ENCODE results near the gene CREM. TPM values are rescaled to one million over a fixed set of nuclear protein-coding genes. Genes with fewer than 3 reads are reported as not detected.

The CREM gene
- total and polyA plus RNA-seq, 2 donors, result 45.7 to 49.3 TPM

DNA sequence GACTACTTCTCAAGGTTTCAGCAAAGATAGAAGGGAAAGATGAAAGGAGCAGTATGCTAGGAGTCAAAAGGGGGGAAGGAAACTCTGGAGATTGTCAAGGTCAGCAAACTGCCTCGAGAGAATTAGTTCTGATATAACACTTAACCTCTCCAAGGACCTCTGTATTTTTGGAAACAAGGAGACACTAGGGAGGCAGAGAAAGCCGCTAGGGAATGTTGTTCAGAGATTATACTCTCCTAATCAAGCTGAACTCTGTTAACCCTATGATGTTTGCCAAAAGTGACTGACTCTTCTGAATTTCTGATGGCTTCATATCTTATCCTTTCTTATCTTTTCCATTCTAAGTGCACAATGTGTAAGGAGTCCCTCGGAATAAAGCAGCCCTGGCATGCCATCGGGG, 27.1 kb downstream of the CREM start:
- DNase-seq (ENCODE audit: extremely low spot score), result no peak
- WGBS, result 26% methylated on average over 4 of the region's 4 CpGs
- no peak overlapping the region for H3K27ac ChIP-seq (ENCODE audit: low read depth)
- H3K4me3 ChIP-seq (ENCODE audit: low read depth, low read length), result no peak overlapping the region
- no peaks in the 10 kb centered on the region for H3K4me1 ChIP-seq (ENCODE audit: insufficient read depth)
- H3K36me3 ChIP-seq (ENCODE audit: insufficient read depth), result no peaks in the 10 kb centered on the region

GRCh38 chr10:35160743-35161142, 34.1 kb downstream of the CREM start:
- H3K4me1 ChIP-seq (ENCODE audit: insufficient read depth), result no peaks in the 10 kb centered on the region
- no peak overlapping the region for H3K4me3 ChIP-seq (ENCODE audit: low read depth, low read length)
- H3K27ac ChIP-seq (ENCODE audit: low read depth), result no peak overlapping the region
- no peak for DNase-seq (ENCODE audit: extremely low spot score)
- 95% methylated on average over 1 of the region's 1 CpG for WGBS
- no peaks in the 10 kb centered on the region for H3K36me3 ChIP-seq (ENCODE audit: insufficient read depth)

DNA sequence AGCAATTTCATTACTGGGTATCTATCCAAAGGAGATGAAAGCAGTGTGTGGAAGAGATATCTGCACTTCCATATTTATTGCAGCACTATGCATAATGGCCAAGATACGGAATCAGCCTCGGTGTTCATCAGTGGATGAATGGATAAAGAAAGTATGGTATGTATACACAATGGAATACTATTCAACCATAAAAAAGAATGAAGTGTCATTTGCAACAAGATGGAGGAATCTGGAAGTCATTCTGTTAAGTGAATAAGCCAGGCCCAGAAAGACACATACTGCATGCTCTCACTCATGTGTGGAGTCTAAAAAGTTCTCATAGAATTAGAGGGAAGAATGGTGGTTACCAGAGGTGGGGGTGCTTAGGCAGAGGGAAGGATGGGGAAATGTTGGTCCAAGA, 35.3 kb downstream of the CREM start:
- no peak for DNase-seq (ENCODE audit: extremely low spot score)
- 96% methylated on average over 2 of the region's 2 CpGs for WGBS
- Histone ChIP-seq H3K4me1 (ENCODE audit: insufficient read depth) (no peaks in the 10 kb centered on the region), H3K27ac (ENCODE audit: low read depth) (no peak overlapping the region), H3K4me3 (ENCODE audit: low read depth, low read length) (no peak overlapping the region), H3K36me3 (ENCODE audit: insufficient read depth) (no peaks in the 10 kb centered on the region)

- Histone ChIP-seq H3K4me1 (ENCODE audit: insufficient read depth) (no peaks in the 10 kb centered on the region), H3K27ac (ENCODE audit: low read depth) (no peak overlapping the region), H3K4me3 (ENCODE audit: low read depth, low read length) (no peak overlapping the region), H3K36me3 (ENCODE audit: insufficient read depth) (no peaks in the 10 kb centered on the region)
- WGBS, result 89% methylated on average over 4 of the region's 4 CpGs
- no peak for DNase-seq (ENCODE audit: extremely low spot score)
Observed at GRCh38 chr10:35165136-35165535, 38.5 kb downstream of the CREM start.

DNA sequence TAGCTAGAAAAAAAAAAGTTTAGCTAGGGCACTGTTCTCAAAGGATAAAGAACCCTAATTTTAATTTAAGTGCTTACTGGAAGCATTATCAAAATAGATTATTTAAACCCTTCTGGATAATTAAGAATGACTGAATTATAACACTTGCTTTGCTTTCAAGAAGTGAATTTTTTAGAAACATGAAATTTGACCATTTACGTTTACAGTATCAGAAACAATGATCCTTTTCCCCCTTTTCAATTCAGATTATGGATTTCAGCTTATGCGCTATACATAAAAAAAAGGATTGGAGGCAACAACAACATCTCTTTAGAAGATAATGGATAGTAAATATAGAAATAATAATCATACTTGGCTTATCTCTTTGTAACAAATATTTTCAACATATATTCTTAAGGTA, 39.2 kb downstream of the CREM start:
- 96% methylated on average over 2 of the region's 2 CpGs for WGBS
- Histone ChIP-seq H3K4me1 (ENCODE audit: insufficient read depth) (no peaks in the 10 kb centered on the region), H3K36me3 (ENCODE audit: insufficient read depth) (no peaks in the 10 kb centered on the region), H3K4me3 (ENCODE audit: low read depth, low read length) (no peak overlapping the region), H3K27ac (ENCODE audit: low read depth) (no peak overlapping the region)
- DNase-seq (ENCODE audit: extremely low spot score), result no peak

- DNase-seq (ENCODE audit: extremely low spot score), result no peak
- H3K36me3 ChIP-seq (ENCODE audit: insufficient read depth), result no peaks in the 10 kb centered on the region
- H3K27ac ChIP-seq (ENCODE audit: low read depth), result no peak overlapping the region
- no peak overlapping the region for H3K4me3 ChIP-seq (ENCODE audit: low read depth, low read length)
- WGBS, result 94% methylated on average over 6 of the region's 6 CpGs
- no peaks in the 10 kb centered on the region for H3K4me1 ChIP-seq (ENCODE audit: insufficient read depth)
Observed at GRCh38 chr10:35166607-35167006, 40.0 kb downstream of the CREM start.

DNA sequence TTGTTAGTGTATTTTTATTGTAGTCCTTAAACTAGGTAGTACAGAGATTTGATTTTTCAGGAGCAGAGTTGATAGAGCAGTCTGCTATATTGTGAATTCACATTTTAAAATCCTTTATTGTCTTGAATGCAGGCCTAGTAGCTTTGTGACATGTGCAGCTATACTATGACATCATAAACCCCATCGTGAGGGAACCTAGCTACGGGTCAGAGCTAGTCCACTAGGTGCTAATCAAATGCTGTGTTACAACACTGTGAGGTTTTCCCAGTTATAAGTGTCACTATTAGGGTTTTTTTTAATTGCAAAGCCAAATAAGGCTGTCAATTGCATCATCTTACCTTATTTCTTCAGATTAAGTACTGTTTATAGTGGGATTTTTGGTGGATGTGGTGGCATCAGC, 40.7 kb downstream of the CREM start:
- no peak overlapping the region for H3K4me3 ChIP-seq (ENCODE audit: low read depth, low read length)
- no peak for DNase-seq (ENCODE audit: extremely low spot score)
- WGBS, result 95% methylated on average over 2 of the region's 2 CpGs

GRCh38 chr10:35172146-35172545, 45.5 kb downstream of the CREM start:
- no peak overlapping the region for H3K27ac ChIP-seq (ENCODE audit: low read depth)
- 74% methylated on average over 1 of the region's 1 CpG for WGBS
- H3K36me3 ChIP-seq (ENCODE audit: insufficient read depth), result no peaks in the 10 kb centered on the region
- DNase-seq (ENCODE audit: extremely low spot score), result no peak
- H3K4me1 ChIP-seq (ENCODE audit: insufficient read depth), result no peaks in the 10 kb centered on the region
- H3K4me3 ChIP-seq (ENCODE audit: low read depth, low read length), result no peak overlapping the region

More for the DNA sequence above, 40.7 kb downstream of the CREM start:
- H3K27ac ChIP-seq (ENCODE audit: low read depth), result no peak overlapping the region
- H3K4me1 ChIP-seq (ENCODE audit: insufficient read depth), result no peaks in the 10 kb centered on the region
- no peaks in the 10 kb centered on the region for H3K36me3 ChIP-seq (ENCODE audit: insufficient read depth)

DNA sequence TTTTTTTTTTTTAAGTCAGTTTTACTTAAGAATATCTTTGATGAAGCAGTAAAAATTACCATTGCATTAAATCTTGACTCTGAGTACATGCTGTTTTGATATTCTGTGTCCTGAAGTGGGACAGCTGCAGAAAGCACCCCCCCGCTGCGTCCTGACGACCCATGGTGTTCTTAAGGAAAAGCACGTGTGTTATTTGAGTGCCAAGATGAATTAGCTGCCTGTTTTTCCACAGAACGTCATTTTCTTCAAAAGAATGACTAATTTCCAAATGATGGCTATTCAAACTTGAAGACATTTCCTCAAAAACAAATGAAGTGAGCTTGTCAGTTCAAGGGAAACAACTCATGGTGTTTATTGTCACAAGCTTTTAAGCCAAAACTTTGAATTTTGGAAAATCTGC, 45.9 kb downstream of the CREM start:
- WGBS, result 55% methylated on average over 5 of the region's 5 CpGs
- no peak for DNase-seq (ENCODE audit: extremely low spot score)
- Histone ChIP-seq H3K4me1 (ENCODE audit: insufficient read depth) (no peaks in the 10 kb centered on the region), H3K27ac (ENCODE audit: low read depth) (no peak overlapping the region), H3K36me3 (ENCODE audit: insufficient read depth) (no peaks in the 10 kb centered on the region), H3K4me3 (ENCODE audit: low read depth, low read length) (no peak overlapping the region)

DNA sequence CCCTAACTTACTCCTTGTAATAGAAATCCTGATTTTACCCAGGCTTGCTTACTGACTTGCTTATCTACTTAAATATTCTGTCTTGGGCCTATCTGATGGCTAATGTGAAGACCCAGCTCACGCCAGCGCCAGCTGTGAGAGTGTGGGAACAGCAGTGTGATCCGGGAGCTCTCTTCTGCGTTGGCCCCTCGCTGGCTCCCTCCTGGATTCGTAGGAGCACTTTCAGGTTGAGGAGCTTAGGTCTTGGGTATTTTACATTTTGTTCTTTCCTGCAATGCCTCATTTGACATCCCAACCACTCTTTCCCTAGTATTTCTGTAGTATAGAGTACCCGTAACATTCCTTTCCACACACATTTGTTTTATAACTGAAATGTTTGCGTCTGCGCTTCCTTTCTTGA, 51.7 kb downstream of the CREM start:
- 66% methylated on average over 9 of the region's 9 CpGs for WGBS
- H3K4me1 ChIP-seq (ENCODE audit: insufficient read depth), result no peaks in the 10 kb centered on the region
- no peaks in the 10 kb centered on the region for H3K36me3 ChIP-seq (ENCODE audit: insufficient read depth)
- DNase-seq (ENCODE audit: extremely low spot score), result no peak
- H3K4me3 ChIP-seq (ENCODE audit: low read depth, low read length), result no peak overlapping the region
- H3K27ac ChIP-seq (ENCODE audit: low read depth), result no peak overlapping the region

DNA sequence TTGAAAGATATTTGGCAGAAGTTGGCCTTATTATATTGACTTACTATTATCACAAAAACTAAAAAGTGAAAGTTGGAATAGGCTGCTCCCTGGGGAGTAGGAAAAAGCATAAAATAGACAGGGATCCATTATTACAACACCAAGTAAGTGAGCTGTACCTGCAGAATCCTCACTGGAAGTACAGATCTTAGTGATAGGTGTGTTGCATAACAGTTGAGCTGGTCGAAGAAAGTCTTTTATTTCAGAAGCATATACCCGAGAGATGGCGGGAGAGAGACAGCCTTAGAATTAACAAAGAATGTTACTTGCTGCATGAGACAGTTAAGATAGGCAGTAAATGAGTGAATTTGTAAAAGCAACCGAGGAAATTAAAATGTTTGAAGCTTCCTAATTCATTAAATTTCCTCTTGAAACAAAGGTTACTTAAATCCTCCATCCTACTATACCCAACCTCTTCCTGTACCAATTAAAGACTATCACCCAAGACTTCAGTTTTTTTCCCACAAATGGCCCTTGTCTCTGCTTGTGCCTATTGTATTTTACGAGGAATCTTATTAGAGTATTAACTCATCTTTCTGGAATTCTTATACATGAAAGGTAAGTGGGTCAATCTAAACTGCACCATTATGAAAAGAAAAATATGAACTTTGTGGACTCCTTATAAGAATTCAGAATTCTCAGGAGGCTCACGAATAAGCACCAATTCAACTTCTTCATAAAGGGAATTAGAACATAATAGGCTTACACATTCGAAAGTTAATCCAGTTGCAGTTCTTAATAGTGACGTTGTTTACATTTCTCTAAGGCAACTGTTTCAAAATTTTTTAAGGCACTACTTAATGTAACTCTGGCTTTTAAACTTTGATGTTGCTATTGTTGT, 56.2 kb downstream of the CREM start:
- H3K27ac ChIP-seq (ENCODE audit: low read depth), result no peak overlapping the region
- H3K4me1 ChIP-seq (ENCODE audit: insufficient read depth), result no peaks in the 10 kb centered on the region
- WGBS, result 74% methylated on average over 8 of the region's 8 CpGs
- H3K4me3 ChIP-seq (ENCODE audit: low read depth, low read length), result no peak overlapping the region
- no peaks in the 10 kb centered on the region for H3K36me3 ChIP-seq (ENCODE audit: insufficient read depth)
- DNase-seq (ENCODE audit: extremely low spot score), result no peak

DNA sequence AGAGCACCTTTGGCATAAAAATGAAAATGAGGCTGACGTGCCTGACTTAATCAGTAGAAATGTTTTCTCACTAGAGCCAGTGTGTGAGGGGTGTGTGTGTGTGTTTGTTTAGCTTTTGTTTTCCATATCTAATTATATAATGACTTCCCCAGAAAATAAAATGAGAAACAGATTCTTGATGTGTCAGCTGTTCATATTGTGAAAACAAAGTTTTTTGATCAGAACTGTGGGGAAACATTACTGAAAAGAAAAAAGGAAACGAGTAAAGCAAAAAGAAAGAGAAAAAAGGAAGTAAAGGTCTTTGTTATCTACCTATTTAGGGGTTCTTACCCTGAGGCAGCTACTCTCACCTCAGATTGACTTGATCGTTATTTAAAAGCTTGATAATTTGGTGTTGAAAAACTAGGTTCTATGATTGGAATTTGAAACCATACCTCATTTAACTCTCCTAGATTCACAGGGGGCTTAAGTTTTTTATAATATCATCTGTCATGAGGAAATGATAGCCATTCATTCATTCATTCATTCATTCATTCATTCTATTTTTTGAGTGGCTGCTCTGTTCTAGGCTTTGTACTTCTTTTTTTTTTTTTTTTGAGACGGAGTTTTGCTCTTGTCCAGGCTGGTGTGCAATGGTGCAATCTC, 58.0 kb downstream of the CREM start:
- Histone ChIP-seq H3K4me1 (ENCODE audit: insufficient read depth) (no peaks in the 10 kb centered on the region), H3K4me3 (ENCODE audit: low read depth, low read length) (no peak overlapping the region), H3K27ac (ENCODE audit: low read depth) (no peak overlapping the region), H3K36me3 (ENCODE audit: insufficient read depth) (no peaks in the 10 kb centered on the region)
- DNase-seq (ENCODE audit: extremely low spot score), result no peak
- WGBS, result 86% methylated on average over 4 of the region's 4 CpGs

GRCh38 chr10:35185260-35186034, 58.8 kb downstream of the CREM start:
- Histone ChIP-seq H3K27ac (ENCODE audit: low read depth) (no peak overlapping the region), H3K4me1 (ENCODE audit: insufficient read depth) (no peaks in the 10 kb centered on the region), H3K4me3 (ENCODE audit: low read depth, low read length) (no peak overlapping the region), H3K36me3 (ENCODE audit: insufficient read depth) (no peaks in the 10 kb centered on the region)
- whole genome bisulfite sequencing, result 88% methylated on average over 8 of the region's 8 CpGs
- no peak for DNase-seq (ENCODE audit: extremely low spot score)

- DNase-seq (ENCODE audit: extremely low spot score), result no peak
- WGBS, result 98% methylated on average over 3 of the region's 3 CpGs
Observed at GRCh38 chr10:35188954-35189353, 62.3 kb downstream of the CREM start.

More at GRCh38 chr10:35188954-35189353, 62.3 kb downstream of the CREM start:
- Histone ChIP-seq H3K4me1 (ENCODE audit: insufficient read depth) (no peaks in the 10 kb centered on the region), H3K4me3 (ENCODE audit: low read depth, low read length) (no peak overlapping the region), H3K36me3 (ENCODE audit: insufficient read depth) (no peaks in the 10 kb centered on the region), H3K27ac (ENCODE audit: low read depth) (no peak overlapping the region)

Measured in urinary bladder (tissue), 4 donors.